ENCODE results near the gene DCXR.

- TF ChIP-seq, protein P1, sequence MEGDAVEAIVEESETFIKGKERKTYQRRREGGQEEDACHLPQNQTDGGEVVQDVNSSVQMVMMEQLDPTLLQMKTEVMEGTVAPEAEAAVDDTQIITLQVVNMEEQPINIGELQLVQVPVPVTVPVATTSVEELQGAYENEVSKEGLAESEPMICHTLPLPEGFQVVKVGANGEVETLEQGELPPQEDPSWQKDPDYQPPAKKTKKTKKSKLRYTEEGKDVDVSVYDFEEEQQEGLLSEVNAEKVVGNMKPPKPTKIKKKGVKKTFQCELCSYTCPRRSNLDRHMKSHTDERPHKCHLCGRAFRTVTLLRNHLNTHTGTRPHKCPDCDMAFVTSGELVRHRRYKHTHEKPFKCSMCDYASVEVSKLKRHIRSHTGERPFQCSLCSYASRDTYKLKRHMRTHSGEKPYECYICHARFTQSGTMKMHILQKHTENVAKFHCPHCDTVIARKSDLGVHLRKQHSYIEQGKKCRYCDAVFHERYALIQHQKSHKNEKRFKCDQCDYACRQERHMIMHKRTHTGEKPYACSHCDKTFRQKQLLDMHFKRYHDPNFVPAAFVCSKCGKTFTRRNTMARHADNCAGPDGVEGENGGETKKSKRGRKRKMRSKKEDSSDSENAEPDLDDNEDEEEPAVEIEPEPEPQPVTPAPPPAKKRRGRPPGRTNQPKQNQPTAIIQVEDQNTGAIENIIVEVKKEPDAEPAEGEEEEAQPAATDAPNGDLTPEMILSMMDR (conservative IDR thresholded peaks at IDR 0.05; ENCODE audit: low read depth, low read length): no peak
- no peak for TF ChIP-seq EZH2 (IDR thresholded peaks at IDR 0.05; ENCODE audit: borderline replicate concordance, low read depth, low read length, poor library complexity, severe bottlenecking)
Observed at GRCh38 chr17:82036634-82037091, 834 bp downstream of the DCXR start.

Measured in A673 (cell line).